DND-41 (cell line): ENCODE results near the gene ZHX3.

Source experiments
- ATAC-seq: fragments of 200-7000 bp; cut with Tn5 transposase; 3 replicates; pipeline ENCODE4 v1.9.1; 2021; ENCODE audit warnings: low read depth; ENCODE audit not compliant: insufficient read depth
- DNase-seq: peaks from one replicate; pipeline ENCODE4 v3.0.0-alpha.2; 2020
- H2AFZ ChIP-seq: 2 replicates; pipeline ENCODE4 v1.6.0; 2012; ENCODE audit warnings: low read depth, low read length
- H3K27ac ChIP-seq: 2 replicates; pipeline ENCODE4 v1.5.1; 2012; ENCODE audit warnings: low read length, inconsistent platforms
- H3K27me3 ChIP-seq: fragments of 200-600 bp; sonication (generic); 2 replicates; pipeline ENCODE4 v1.6.0; 2012; ENCODE audit warnings: low read length, mild to moderate bottlenecking, inconsistent platforms; ENCODE audit not compliant: insufficient read depth, poor library complexity
- H3K36me3 ChIP-seq: 2 replicates; pipeline ENCODE4 v1.5.1; 2012; ENCODE audit warnings: low read length, inconsistent platforms; ENCODE audit not compliant: insufficient read depth
- H3K4me1 ChIP-seq: 2 replicates; pipeline ENCODE4 v1.5.1; 2012; ENCODE audit warnings: mild to moderate bottlenecking, low read length; ENCODE audit not compliant: insufficient read depth
- H3K4me2 ChIP-seq: 2 replicates; pipeline ENCODE4 v1.6.0; 2012; ENCODE audit warnings: mild to moderate bottlenecking, moderate library complexity, low read length, inconsistent platforms; ENCODE audit not compliant: insufficient read depth
- H3K4me3 ChIP-seq, 2 experiments: fragments of 200-600 bp in 1 of 2; shearing (Covaris generic) in 1 of 2; 2 replicates each; pipeline ENCODE4 v1.5.1; 2012 to 2016; ENCODE audit warnings: inconsistent platforms in 2 of 2, low read length in 2 of 2, mild to moderate bottlenecking in 2 of 2, low read depth in 1 of 2, moderate library complexity in 1 of 2
- H3K79me2 ChIP-seq: 2 replicates; pipeline ENCODE4 v1.6.0; 2012; ENCODE audit warnings: low read length, inconsistent platforms; ENCODE audit not compliant: insufficient read depth
- H3K9ac ChIP-seq: 2 replicates; pipeline ENCODE4 v1.6.0; 2012; ENCODE audit warnings: low read depth, mild to moderate bottlenecking, inconsistent platforms, low read length, moderate library complexity
- H3K9me3 ChIP-seq: 2 replicates; pipeline ENCODE4 v1.5.1; 2012; ENCODE audit warnings: low read length, moderate library complexity, mild to moderate bottlenecking, inconsistent platforms; ENCODE audit not compliant: insufficient read depth, severe bottlenecking
- H4K20me1 ChIP-seq: 2 replicates; pipeline ENCODE4 v1.6.0; 2012; ENCODE audit warnings: low read length; ENCODE audit not compliant: insufficient read depth
- EZH2 ChIP-seq: IDR thresholded peaks from 3 replicates; pipeline ENCODE4 v1.6.1; 2012; ENCODE audit warnings: borderline replicate concordance, low read depth, mild to moderate bottlenecking, moderate library complexity, low read length, inconsistent platforms; ENCODE audit not compliant: severe bottlenecking
- TF ChIP-seq, protein P1 (sequence below): IDR thresholded peaks from 2 replicates; pipeline ENCODE4 v1.5.1; 2012; ENCODE audit warnings: borderline replicate concordance, low read length, moderate library complexity, mild to moderate bottlenecking; ENCODE audit not compliant: poor library complexity, severe bottlenecking; ENCODE audit errors: extremely low read depth

Gene ZHX3

DNA sequence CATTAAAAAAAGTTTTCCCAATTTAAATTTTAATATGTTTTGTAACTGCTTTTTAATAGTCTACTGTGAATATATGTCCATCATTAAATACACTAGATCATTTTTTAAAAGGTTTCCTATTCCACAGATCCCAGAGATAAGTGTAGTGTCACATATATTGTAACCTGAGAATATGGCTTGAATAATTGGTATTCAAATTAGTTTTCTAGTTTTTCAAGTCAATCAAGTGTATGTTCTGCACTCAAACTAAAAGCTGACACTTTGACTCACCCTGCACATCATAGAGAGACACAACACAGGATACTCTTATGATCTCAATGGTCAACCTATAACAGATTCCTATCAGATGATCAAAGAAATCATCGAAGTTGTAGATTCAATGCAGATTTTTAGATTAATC, 49.1 kb downstream of the ZHX3 start:
- H3K27me3 ChIP-seq = no peaks in the 10 kb centered on the region
- no peaks in the 10 kb centered on the region for H3K79me2 ChIP-seq
- ATAC-seq = no peak
- H3K36me3 ChIP-seq = peaks cover 4% of the 10 kb centered on the region; the same call in 1 of the 2 replicates
- no peak overlapping the region for H3K4me2 ChIP-seq
- H3K4me3 ChIP-seq = no peak overlapping the region
- H2AFZ ChIP-seq = no peak overlapping the region
- no peak overlapping the region for H3K9ac ChIP-seq
- H4K20me1 ChIP-seq = no peaks in the 10 kb centered on the region
- TF ChIP-seq, protein P1, sequence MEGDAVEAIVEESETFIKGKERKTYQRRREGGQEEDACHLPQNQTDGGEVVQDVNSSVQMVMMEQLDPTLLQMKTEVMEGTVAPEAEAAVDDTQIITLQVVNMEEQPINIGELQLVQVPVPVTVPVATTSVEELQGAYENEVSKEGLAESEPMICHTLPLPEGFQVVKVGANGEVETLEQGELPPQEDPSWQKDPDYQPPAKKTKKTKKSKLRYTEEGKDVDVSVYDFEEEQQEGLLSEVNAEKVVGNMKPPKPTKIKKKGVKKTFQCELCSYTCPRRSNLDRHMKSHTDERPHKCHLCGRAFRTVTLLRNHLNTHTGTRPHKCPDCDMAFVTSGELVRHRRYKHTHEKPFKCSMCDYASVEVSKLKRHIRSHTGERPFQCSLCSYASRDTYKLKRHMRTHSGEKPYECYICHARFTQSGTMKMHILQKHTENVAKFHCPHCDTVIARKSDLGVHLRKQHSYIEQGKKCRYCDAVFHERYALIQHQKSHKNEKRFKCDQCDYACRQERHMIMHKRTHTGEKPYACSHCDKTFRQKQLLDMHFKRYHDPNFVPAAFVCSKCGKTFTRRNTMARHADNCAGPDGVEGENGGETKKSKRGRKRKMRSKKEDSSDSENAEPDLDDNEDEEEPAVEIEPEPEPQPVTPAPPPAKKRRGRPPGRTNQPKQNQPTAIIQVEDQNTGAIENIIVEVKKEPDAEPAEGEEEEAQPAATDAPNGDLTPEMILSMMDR = no peak
- TF ChIP-seq EZH2 = no peak
- no peak for DNase-seq
- no peaks in the 10 kb centered on the region for H3K4me1 ChIP-seq
- H3K27ac ChIP-seq = no peak overlapping the region
- H3K9me3 ChIP-seq = no peaks in the 10 kb centered on the region

DNA sequence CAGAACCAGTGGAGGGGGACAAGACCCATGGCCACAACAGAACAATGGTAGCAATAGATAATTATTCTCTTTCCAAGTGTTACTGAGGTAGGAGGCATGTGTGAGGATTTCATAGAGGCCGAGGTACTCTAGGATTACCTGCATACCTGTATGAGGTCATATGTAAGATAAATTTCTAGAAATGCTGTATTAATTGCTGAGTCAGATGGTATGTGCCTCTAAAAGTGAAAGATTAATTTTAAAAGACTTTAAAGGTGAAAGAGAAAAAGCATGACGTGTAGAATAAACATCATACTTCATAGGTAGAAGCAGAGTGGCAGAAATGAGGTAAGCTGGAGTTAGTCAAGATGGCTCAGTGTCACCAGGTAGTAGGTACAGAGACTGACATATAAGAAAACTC, 51.6 kb downstream of the ZHX3 start:
- no peaks in the 10 kb centered on the region for H3K9me3 ChIP-seq
- no peaks in the 10 kb centered on the region for H4K20me1 ChIP-seq
- H3K4me3 ChIP-seq = no peak overlapping the region
- no peaks in the 10 kb centered on the region for H3K4me1 ChIP-seq
- H3K9ac ChIP-seq = no peak overlapping the region
- peaks cover 4% of the 10 kb centered on the region; the same call in 1 of the 2 replicates for H3K36me3 ChIP-seq
- no peaks in the 10 kb centered on the region for H3K79me2 ChIP-seq
- no peak overlapping the region for H3K27ac ChIP-seq
- H2AFZ ChIP-seq = no peak overlapping the region
- DNase-seq (no peak), ATAC-seq (no peak)
- H3K27me3 ChIP-seq = no peaks in the 10 kb centered on the region
- TF ChIP-seq, protein P1 = no peak
- TF ChIP-seq EZH2 = no peak
- H3K4me2 ChIP-seq = no peak overlapping the region

DNA sequence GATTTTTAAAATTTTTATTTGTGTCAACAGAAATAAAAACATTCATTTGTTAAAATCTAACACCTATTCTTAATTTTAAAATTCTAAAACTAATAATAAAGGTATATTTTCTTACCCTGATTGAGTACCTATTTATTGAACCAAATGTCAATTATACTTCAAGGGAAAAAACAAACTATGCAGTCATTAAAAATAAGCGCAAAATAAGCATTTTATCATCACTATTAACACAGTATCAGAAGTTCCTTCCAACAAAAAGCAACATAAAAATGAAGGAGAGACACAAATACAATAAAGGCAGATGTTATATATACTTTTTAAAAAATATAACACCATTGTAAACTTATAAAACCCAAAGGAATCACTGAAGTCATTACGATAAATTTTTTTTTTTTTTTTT, 52.7 kb downstream of the ZHX3 start:
- TF ChIP-seq, protein P1 = no peak
- no peak for TF ChIP-seq EZH2
- Histone ChIP-seq H3K4me2 (no peak overlapping the region), H3K36me3 (peaks cover 4% of the 10 kb centered on the region; the same call in 1 of the 2 replicates), H3K4me1 (no peaks in the 10 kb centered on the region), H3K27me3 (no peaks in the 10 kb centered on the region), H3K27ac (no peak overlapping the region), H3K79me2 (no peaks in the 10 kb centered on the region), H4K20me1 (no peaks in the 10 kb centered on the region), H3K4me3 (no peak overlapping the region), H3K9me3 (no peaks in the 10 kb centered on the region), H3K9ac (no peak overlapping the region), H2AFZ (no peak overlapping the region)
- ATAC-seq (no peak), DNase-seq (no peak)
